ENCODE results near the gene CCDC157.

DNA sequence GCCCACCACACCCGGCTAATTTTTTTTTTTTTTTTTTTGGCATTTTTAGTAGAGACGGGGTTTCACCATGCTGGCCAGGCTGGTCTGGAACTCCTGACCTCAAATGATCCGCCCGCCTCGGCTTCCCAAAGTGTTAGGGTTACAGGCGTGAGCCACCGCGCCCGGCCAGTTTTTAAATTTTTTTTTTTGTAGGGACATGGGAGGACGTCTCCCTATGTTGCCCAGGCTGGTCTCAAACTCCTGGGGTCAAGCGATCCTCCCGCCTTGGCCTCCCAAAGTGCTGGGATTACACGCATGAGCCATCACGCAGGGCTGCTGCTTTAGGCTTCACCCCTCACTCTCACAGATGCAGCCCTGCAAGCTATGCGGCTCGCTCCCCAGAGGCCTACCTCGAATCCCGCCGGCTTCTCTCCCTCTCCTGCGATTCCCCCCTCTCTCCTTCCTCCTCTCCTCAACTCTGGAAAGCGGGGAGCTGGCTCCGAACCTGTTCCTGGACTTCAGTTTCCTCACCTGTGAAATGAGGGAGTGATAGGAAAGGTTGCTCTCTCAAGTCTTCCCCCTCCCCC lies 926 bp downstream of the CCDC157 start:
- TF ChIP-seq, protein P1, sequence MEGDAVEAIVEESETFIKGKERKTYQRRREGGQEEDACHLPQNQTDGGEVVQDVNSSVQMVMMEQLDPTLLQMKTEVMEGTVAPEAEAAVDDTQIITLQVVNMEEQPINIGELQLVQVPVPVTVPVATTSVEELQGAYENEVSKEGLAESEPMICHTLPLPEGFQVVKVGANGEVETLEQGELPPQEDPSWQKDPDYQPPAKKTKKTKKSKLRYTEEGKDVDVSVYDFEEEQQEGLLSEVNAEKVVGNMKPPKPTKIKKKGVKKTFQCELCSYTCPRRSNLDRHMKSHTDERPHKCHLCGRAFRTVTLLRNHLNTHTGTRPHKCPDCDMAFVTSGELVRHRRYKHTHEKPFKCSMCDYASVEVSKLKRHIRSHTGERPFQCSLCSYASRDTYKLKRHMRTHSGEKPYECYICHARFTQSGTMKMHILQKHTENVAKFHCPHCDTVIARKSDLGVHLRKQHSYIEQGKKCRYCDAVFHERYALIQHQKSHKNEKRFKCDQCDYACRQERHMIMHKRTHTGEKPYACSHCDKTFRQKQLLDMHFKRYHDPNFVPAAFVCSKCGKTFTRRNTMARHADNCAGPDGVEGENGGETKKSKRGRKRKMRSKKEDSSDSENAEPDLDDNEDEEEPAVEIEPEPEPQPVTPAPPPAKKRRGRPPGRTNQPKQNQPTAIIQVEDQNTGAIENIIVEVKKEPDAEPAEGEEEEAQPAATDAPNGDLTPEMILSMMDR (IDR thresholded peaks at IDR 0.05): no peak
- TF ChIP-seq POLR2A (IDR thresholded peaks at IDR 0.05): no peak
